Neutrophil (primary cell): ENCODE measurements around the gene USP7.
"Not testable (repeated sequence)": the region's sequence is repeated elsewhere in the genome, so short reads cannot be mapped to it uniquely, and the experiment has no call there.

Experiments
- H3K27ac ChIP-seq: fragments of 200-600 bp; sonication (generic); 2 replicates; pipeline ENCODE4 v1.5.1; 2016; ENCODE audit warnings: mild to moderate bottlenecking, moderate library complexity
- H3K27me3 ChIP-seq: fragments of 200-600 bp; sonication (generic); 2 replicates; pipeline ENCODE4 v1.6.0; 2016; ENCODE audit warnings: mild to moderate bottlenecking
- H3K36me3 ChIP-seq: fragments of 200-600 bp; sonication (generic); 2 replicates; pipeline ENCODE4 v1.5.1; 2017
- H3K4me1 ChIP-seq, 2 experiments: fragments of 200-600 bp in 1 of 2; sonication (generic) in 1 of 2; 1 replicate in 1 of 2; 2 replicates in 1 of 2; pipeline versions ENCODE4 v1.5.1 to v1.6.1; 2013 to 2016; ENCODE audit warnings: low read depth in 1 of 2, low read length in 1 of 2, mild to moderate bottlenecking in 1 of 2, moderate library complexity in 1 of 2; ENCODE audit not compliant: control insufficient read depth in 1 of 2, insufficient read depth in 1 of 2
- H3K4me3 ChIP-seq, 2 experiments: fragments of 200-600 bp in 1 of 2; sonication (generic) in 1 of 2; 1 replicate in 1 of 2; 2 replicates in 1 of 2; pipeline ENCODE4 v1.5.1; 2013 to 2016; ENCODE audit warnings: low read depth in 1 of 2, low read length in 1 of 2, mild to moderate bottlenecking in 1 of 2, moderate library complexity in 1 of 2
- H3K9me3 ChIP-seq: fragments of 200-600 bp; sonication (generic); 2 replicates; pipeline ENCODE4 v1.5.1; 2016
- CTCF ChIP-seq: fragments of 200-600 bp; sonication (generic); IDR thresholded peaks from 2 replicates; pipeline ENCODE4 v1.5.1; 2016; ENCODE audit warnings: antibody characterized with exemption

USP7 gene

GRCh38 chr16:8989099-8989878, 25.6 kb upstream of the USP7 start:
- Histone ChIP-seq H3K27me3 (peaks cover 7% of the 10 kb centered on the region), H3K27ac (no peak overlapping the region), H3K4me1 (no peaks in the 10 kb centered on the region), H3K4me3 (no peak overlapping the region), H3K9me3 (no peaks in the 10 kb centered on the region), H3K36me3 (no peaks in the 10 kb centered on the region)
- TF ChIP-seq CTCF = no peak

GRCh38 chr16:8986818-8987191, 23.1 kb upstream of the USP7 start:
- Histone ChIP-seq H3K4me3 (no peak overlapping the region), H3K36me3 (no peaks in the 10 kb centered on the region), H3K27me3 (peaks cover 7% of the 10 kb centered on the region), H3K27ac (no peak overlapping the region), H3K9me3 (no peaks in the 10 kb centered on the region), H3K4me1 (no peaks in the 10 kb centered on the region)
- TF ChIP-seq CTCF = no peak

GRCh38 chr16:8986111-8986510, 22.4 kb upstream of the USP7 start:
- H3K4me1 ChIP-seq = no peaks in the 10 kb centered on the region
- no peaks in the 10 kb centered on the region for H3K9me3 ChIP-seq
- H3K27ac ChIP-seq = no peak overlapping the region
- H3K36me3 ChIP-seq = no peaks in the 10 kb centered on the region
- no peak overlapping the region for H3K4me3 ChIP-seq
- H3K27me3 ChIP-seq = peaks cover 7% of the 10 kb centered on the region
- TF ChIP-seq CTCF = no peak

- H3K27me3 ChIP-seq = no peaks in the 10 kb centered on the region
- TF ChIP-seq CTCF = no peak
These were observed 19.1 kb upstream of the USP7 start for GRCh38 chr16:8982816-8983215.

GRCh38 chr16:8981901-8982300, 18.2 kb upstream of the USP7 start:
- not testable (repeated sequence) for H3K9me3 ChIP-seq, H3K4me3 ChIP-seq, H3K27me3 ChIP-seq, H3K4me1 ChIP-seq, H3K36me3 ChIP-seq, H3K27ac ChIP-seq

More at GRCh38 chr16:8982816-8983215, 19.1 kb upstream of the USP7 start:
- Histone ChIP-seq H3K9me3 (no peaks in the 10 kb centered on the region), H3K27ac (no peak overlapping the region), H3K36me3 (no peaks in the 10 kb centered on the region), H3K4me1 (no peaks in the 10 kb centered on the region), H3K4me3 (no peak overlapping the region)

GRCh38 chr16:8976189-8976588, 12.5 kb upstream of the USP7 start:
- H3K36me3 ChIP-seq, H3K4me3 ChIP-seq, H3K27ac ChIP-seq, H3K4me1 ChIP-seq, H3K9me3 ChIP-seq: not testable (repeated sequence)
- H3K27me3 ChIP-seq = peaks cover 20% of the 10 kb centered on the region
